Activated B cell treated with CpG ODN at 0.5 μM for 24 hours (primary cell): Measurements from ENCODE around the gene TEP1. TPM values are rescaled to one million over a fixed set of nuclear protein-coding genes. Genes with fewer than 3 reads are reported as not detected.
"Not testable (repeated sequence)": the region's sequence is repeated elsewhere in the genome, so short reads cannot be mapped to it uniquely, and the experiment has no call there.

ENCODE experiments used
- ATAC-seq: fragments of 200-7000 bp; cut with Tn5 transposase; one replicate; pipeline ENCODE4 v1.10.0; 2021; ENCODE audit warnings: low read depth, mild to moderate bottlenecking, moderate library complexity
- CTCF ChIA-PET: fragments of 350-600 bp; sonication (Branson Sonifier 250); formaldehyde crosslinking; loops from one replicate; lab custom pipeline; 2021; ENCODE audit warnings: antibody characterized with exemption; lab: Charles Lee
- POLR2A ChIA-PET: fragments of 350-600 bp; sonication (Branson Sonifier 250); formaldehyde crosslinking; loops from one replicate; lab custom pipeline; 2021; ENCODE audit warnings: antibody characterized with exemption; lab: Charles Lee
- DNase-seq: peaks from one replicate; pipeline ENCODE4 v3.0.0; 2022
- H3K27ac Mint-ChIP-seq: one replicate; pipeline ENCODE4 v1.8.0; 2020; ENCODE audit warnings: mixed read lengths
- H3K27me3 Mint-ChIP-seq: one replicate; pipeline ENCODE4 v1.8.0; 2021; ENCODE audit warnings: mixed read lengths
- H3K36me3 Mint-ChIP-seq: one replicate; pipeline ENCODE4 v1.8.0; 2021; ENCODE audit warnings: low read depth, mixed read lengths
- H3K4me1 Mint-ChIP-seq: one replicate; pipeline ENCODE4 v1.8.0; 2021; ENCODE audit warnings: mixed read lengths
- H3K4me3 Mint-ChIP-seq: one replicate; pipeline ENCODE4 v1.8.0; 2020; ENCODE audit warnings: mild to moderate bottlenecking, mixed read lengths
- H3K9me3 Mint-ChIP-seq: one replicate; pipeline ENCODE4 v1.8.0; 2020; ENCODE audit warnings: mixed read lengths
- intact Hi-C: fragments of 100-400 bp; cut with micrococcal nuclease; formaldehyde crosslinking; loops from one replicate; pipeline ENCODE4 v1.15.1; 2024
- total RNA-seq: library from RNA; stranded (reverse); gene quantifications from 2 replicates; pipeline ENCODE4 v1.2.3, GENCODE V29; 2022
- TF ChIP-seq, protein P1 (sequence below): fragments of 200-600 bp; IDR thresholded peaks from one replicate; pipeline ENCODE4 v1.8.0; 2022; ENCODE audit warnings: antibody characterized with exemption, mild to moderate bottlenecking

The TEP1 gene
- total RNA-seq, 1 donor from 2014 or later: 120 TPM

DNA sequence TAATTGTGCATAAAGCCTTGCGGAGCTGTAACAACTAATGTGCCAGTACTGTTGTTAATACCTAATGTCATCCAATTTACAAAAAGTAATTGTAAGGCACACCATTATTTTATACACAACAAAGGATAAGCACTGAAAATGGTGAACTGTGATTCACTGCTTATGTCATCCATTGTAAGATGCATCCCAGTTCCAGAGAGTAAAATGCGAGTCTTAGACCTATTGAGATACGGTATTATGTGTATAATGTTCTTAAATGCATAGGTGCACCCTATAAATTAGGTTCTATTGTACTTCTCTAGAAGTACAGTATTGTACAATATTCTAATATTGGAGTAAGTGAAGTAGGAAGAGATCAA, 69.5 kb downstream of the TEP1 start:
- DNase-seq: no peak
- intact Hi-C loops: loop anchor here (1.0 to 5.0 kb wide), 15 partner anchors 11 to 645 kb away; partner anchors contain the start of genes APEX1, CCNB1IP1, METTL17 and PIP4P1
- Mint-ChIP-seq H3K27me3 (no peaks in the 10 kb centered on the region), H3K4me1 (peaks cover 12% of the 10 kb centered on the region), H3K9me3 (no peaks in the 10 kb centered on the region), H3K36me3 (peaks cover 24% of the 10 kb centered on the region), H3K27ac (peak overlapping the region; percentile 97), H3K4me3 (peak overlapping the region; percentile 98)
- no peak for ATAC-seq
- CTCF ChIA-PET: interaction anchor here (0.8 to 2.7 kb wide), 9 partner anchors 10 to 269 kb away, joined by 3 to 13 read pairs (median 4); partner anchors contain the start of genes CCNB1IP1 and TEP1
- POLR2A ChIA-PET: interaction anchor here (1.0 to 3.7 kb wide), 26 partner anchors 10 to 1167 kb away, joined by 3 to 71 read pairs (median 8); partner anchors contain the start of genes APEX1, CCNB1IP1, METTL3 and OSGEP
- TF ChIP-seq, protein P1, sequence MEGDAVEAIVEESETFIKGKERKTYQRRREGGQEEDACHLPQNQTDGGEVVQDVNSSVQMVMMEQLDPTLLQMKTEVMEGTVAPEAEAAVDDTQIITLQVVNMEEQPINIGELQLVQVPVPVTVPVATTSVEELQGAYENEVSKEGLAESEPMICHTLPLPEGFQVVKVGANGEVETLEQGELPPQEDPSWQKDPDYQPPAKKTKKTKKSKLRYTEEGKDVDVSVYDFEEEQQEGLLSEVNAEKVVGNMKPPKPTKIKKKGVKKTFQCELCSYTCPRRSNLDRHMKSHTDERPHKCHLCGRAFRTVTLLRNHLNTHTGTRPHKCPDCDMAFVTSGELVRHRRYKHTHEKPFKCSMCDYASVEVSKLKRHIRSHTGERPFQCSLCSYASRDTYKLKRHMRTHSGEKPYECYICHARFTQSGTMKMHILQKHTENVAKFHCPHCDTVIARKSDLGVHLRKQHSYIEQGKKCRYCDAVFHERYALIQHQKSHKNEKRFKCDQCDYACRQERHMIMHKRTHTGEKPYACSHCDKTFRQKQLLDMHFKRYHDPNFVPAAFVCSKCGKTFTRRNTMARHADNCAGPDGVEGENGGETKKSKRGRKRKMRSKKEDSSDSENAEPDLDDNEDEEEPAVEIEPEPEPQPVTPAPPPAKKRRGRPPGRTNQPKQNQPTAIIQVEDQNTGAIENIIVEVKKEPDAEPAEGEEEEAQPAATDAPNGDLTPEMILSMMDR: no peak

DNA sequence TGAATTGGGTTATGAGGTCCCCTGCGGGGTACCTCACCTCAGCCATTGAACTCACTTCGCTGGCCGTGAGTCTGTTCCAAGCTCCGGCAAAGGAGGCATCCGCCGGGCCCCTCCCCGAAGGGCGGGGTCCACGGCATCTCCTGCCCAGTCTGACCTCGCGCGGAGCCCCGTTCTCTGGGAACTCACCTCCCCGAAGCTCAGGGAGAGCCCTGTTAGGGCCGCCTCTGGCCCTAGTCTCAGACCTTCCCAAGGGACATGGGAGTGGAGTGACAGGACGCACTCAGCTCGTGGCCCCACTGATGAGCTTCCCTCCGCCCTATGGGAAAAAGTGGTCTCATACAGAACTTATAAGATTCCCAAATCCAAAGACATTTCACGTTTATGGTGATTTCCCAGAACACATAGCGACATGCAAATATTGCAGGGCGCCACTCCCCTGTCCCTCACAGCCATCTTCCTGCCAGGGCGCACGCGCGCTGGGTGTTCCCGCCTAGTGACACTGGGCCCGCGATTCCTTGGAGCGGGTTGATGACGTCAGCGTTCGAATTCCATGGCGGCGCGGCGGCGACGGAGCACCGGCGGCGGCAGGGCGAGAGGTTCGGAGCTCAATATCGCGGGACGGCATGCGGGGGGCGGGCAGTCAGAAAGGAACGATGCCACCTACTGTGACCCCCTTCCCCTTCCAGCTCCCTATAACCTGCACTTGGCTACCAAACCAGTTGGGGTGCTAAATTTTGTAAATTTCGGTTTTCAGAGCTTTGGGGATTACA, 70.0 kb downstream of the TEP1 start, which contains the start of gene PARP2:
TSS of gene PARP2 (plus strand) at position 544 of the 770 bp plus-strand sequence. CDS start at position 551, 7 bp downstream.
- TF ChIP-seq, protein P1: no peak
- Mint-ChIP-seq H3K27me3 (no peaks in the 10 kb centered on the region), H3K27ac (peak within 1 kb of the TSS; percentile 97), H3K4me3 (peak within 1 kb of the TSS; percentile 98), H3K9me3 (no peaks in the 10 kb centered on the region), H3K4me1 (peaks cover 12% of the 10 kb centered on the region), H3K36me3 (peaks cover 24% of the 10 kb centered on the region)
- ATAC-seq (peak; percentile 87), DNase-seq (peak; percentile 87)
- ChIA-PET POLR2A (interaction anchor here (0.6 to 3.7 kb wide), 43 partner anchors 9 to 1167 kb away, joined by 3 to 71 read pairs (median 6); partner anchors contain the start of genes APEX1, CCNB1IP1, METTL3 and OSGEP), CTCF (interaction anchor here (1.0 to 2.7 kb wide), 9 partner anchors 10 to 270 kb away, joined by 3 to 18 read pairs (median 5); partner anchors contain the start of genes CCNB1IP1 and TEP1)
- intact Hi-C loops: loop anchor here (1.0 to 5.0 kb wide), 15 partner anchors 10 to 646 kb away; partner anchors contain the start of genes APEX1, CCNB1IP1, METTL17 and PIP4P1

DNA sequence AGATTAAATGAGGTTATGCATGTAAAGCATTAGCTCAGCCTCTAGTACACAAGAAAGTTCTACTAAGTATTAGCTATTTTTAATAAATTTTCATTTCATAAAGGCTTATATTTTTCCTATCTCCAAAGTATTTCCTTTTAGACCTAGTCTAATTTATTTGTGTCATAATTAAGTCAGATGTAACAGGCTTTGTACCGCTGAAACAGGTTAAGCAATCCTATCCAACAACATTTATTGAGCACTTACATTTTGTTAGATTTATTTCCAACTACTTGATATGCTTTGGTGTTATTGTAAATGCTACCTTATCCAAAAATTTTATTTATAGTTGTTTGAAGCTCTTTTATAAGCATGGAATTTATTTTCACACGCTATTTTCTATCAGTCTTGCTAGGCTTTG, 71.7 kb downstream of the TEP1 start:
- peak overlapping the region; percentile 98 for H3K4me3 Mint-ChIP-seq
- ATAC-seq (no peak), DNase-seq (no peak)
- no peaks in the 10 kb centered on the region for H3K9me3 Mint-ChIP-seq
- peaks cover 18% of the 10 kb centered on the region for H3K36me3 Mint-ChIP-seq
- no peaks in the 10 kb centered on the region for H3K27me3 Mint-ChIP-seq
- CTCF ChIA-PET: interaction anchor here (0.6 to 2.7 kb wide), 4 partner anchors 8 to 751 kb away, joined by 3 to 18 read pairs (median 9); partner anchors contain the start of gene CCNB1IP1
- TF ChIP-seq, protein P1: no peak
- intact Hi-C loops: loop anchor here (2.0 to 5.0 kb wide), 2 partner anchors 127 to 441 kb away; partner anchors contain the start of genes PNP and RNASE6
- H3K27ac Mint-ChIP-seq: peak overlapping the region; percentile 97
- POLR2A ChIA-PET: interaction anchor here (0.8 to 3.7 kb wide), 10 partner anchors 8 to 342 kb away, joined by 6 to 71 read pairs (median 36); partner anchors contain the start of genes APEX1, CCNB1IP1, OSGEP and PIP4P1
- H3K4me1 Mint-ChIP-seq: peaks cover 12% of the 10 kb centered on the region

DNA sequence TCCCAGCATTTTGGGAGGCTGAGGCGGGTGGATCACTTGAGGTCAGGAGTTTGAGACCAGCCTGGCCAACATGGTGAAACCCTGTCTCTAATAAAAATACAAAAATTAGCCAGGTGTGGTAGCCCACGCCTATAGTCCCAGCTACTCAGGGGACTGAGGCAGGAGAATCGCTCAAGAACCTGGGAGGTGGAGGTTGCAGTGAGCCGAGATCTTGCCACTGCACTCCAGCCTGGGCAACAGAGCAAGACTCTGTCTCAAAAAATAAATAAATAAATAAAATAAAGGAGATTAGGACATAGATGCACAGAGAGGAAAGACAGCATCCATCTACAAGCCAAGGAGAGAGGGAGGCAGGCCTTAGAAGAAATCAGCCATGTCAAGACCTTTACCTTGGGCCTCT, 72.3 kb downstream of the TEP1 start:
- not testable (repeated sequence) for DNase-seq, H3K27me3 Mint-ChIP-seq, H3K9me3 Mint-ChIP-seq, H3K27ac Mint-ChIP-seq, H3K4me3 Mint-ChIP-seq, ATAC-seq
- CTCF ChIA-PET: interaction anchor here (2.4 kb wide), 1 partner anchor 14 kb away, joined by 18 read pairs; no protein-coding TSS in a partner anchor
- POLR2A ChIA-PET: interaction anchor here (3.5 to 3.7 kb wide), 3 partner anchors 13 to 114 kb away, joined by 30 to 60 read pairs (median 43); partner anchors contain the start of genes APEX1, OSGEP and TEP1
- intact Hi-C loops: loop anchor here (5.0 kb wide), 1 partner anchor 441 kb away; the partner anchor contains the start of gene RNASE6
- Mint-ChIP-seq H3K36me3 (peaks cover 16% of the 10 kb centered on the region), H3K4me1 (peaks cover 12% of the 10 kb centered on the region)

DNA sequence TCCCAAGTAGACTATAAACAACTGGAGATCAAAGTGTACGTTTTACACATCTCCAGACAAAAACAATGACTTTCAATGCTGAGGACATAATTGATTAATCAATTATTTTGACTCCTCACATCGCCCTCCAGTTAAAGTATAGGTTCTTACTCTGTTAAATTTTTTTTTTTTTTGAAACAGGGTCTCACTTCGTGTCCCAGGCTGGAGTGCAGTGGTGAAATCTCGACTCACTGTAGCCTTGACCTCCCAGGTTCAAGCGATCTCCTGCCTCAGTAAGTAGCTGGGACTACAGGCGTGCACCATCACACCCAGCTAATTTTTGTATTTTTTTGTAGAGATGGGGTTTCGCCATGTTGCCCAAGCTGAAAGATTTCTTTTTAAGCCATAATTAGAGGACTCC, 79.3 kb downstream of the TEP1 start:
- Mint-ChIP-seq H3K27me3 (no peaks in the 10 kb centered on the region), H3K4me1 (peaks cover 28% of the 10 kb centered on the region), H3K27ac (no peak overlapping the region), H3K36me3 (peaks cover 8% of the 10 kb centered on the region), H3K9me3 (no peaks in the 10 kb centered on the region), H3K4me3 (no peak overlapping the region)
- no peak for ATAC-seq
- TF ChIP-seq, protein P1: no peak
- intact Hi-C loops: loop anchor here (5.0 to 10.0 kb wide), 2 partner anchors 523 to 641 kb away; no protein-coding TSS in a partner anchor
- no peak for DNase-seq
- ChIA-PET POLR2A (interaction anchor here (1.0 to 2.8 kb wide), 3 partner anchors 9 to 279 kb away, joined by 3 to 42 read pairs (median 5); partner anchors contain the start of genes PARP2 and PIP4P1), CTCF (interaction anchor here (1.5 to 2.3 kb wide), 3 partner anchors 9 to 276 kb away, joined by 4 to 13 read pairs (median 7); partner anchors contain the start of gene PARP2)
